Cardiac septum (tissue), 1 donor: ENCODE measurements around the gene LPP. TPM values are rescaled to one million over a fixed set of nuclear protein-coding genes. Genes with fewer than 3 reads are reported as not detected.
"Not testable (repeated sequence)": the region's sequence is repeated elsewhere in the genome, so short reads cannot be mapped to it uniquely, and the experiment has no call there.

Experiments used
- DNase-seq: peaks from one replicate; pipeline ENCODE4 v3.0.0-alpha.2; 2020; ENCODE audit warnings: low spot score
- intact Hi-C: fragments of 100-400 bp; cut with DNase I; formaldehyde crosslinking; loops from one replicate; pipeline ENCODE4 v1.14.0; 2022
- total RNA-seq: library from RNA; stranded (reverse); fragmentation: NEBNext Ultra II Directional; extraction: Animal tissue kit (Norgen Biotek cat#: 25700); gene quantifications from one replicate; pipeline ENCODE4 v1.2.1, GENCODE V29; 2021
- donor health status: DM: no; HTN: no; CAD: no.

Gene LPP
- total RNA-seq, 1 donor from 2014 or later: 145 TPM

GRCh38 chr3:188431553-188431952 lies 277.6 kb downstream of the LPP start:
- intact Hi-C loops: no loop called here
- no peak for DNase-seq

DNA sequence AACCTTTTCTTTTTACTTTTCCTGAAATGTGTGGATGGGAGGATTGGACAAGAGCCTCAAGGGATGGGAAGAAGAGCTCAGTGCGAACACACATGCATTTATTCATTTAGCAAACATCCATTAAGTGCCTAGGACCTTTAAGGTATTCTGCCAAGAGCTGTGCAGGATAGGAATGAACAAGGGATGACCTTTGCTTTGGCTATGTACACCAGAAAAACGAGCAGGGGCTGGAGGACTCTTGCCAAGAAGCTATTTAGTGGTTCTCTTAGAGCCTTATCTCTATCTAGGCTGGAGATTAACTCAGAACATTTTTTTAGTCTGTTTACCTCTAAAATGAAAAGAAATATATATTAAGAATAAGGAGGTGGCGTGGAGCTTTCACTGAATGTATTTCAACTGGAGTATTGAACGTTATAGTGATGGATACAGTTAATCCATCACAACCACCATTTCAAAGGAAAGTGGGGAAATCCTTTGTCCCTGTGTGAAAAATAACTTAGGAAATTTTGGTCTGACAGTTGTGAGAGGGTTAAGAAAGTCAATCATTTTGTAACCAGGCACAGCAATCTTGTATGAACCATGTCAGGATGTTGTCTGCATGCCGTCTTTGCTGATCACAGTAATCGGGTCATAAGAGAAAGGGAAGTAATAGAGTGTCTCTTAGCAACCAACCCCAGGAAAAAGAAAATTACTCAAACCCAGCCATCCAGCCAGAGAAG lies 279.0 kb downstream of the LPP start:
- intact Hi-C loops: no loop called here
- DNase-seq: no peak

DNA sequence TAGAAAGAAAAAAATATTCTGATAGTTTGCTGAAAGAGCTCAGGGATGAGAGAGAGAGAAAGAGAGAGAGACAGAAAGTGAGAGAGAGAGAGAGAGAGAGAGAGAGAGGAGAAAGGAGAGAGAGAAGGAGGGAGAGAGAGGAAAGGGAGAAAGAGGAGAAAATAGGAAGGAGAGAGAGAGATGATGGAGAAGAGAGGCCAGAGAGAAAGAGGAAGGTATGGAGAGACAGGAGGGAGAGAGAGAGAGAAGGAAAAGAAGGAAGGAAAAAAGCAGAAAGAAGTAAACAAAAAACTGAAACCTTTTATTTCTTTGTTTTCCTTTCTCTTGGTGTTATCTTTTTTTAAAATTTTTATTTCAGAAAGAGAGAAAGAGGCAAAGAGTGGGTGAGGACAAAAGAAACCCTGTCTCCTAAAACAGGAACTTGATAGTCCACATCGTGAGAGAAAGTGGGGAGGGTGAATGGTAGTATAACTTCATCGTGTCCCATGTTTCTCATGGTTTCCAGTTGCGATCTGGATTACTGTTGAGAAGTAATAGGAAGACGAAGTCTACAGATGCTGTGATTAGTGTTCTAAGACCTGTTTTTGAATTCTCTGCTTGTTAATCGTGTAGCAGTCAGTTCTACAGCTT lies 279.7 kb downstream of the LPP start:
- intact Hi-C loops: no loop called here
- no peak for DNase-seq

DNA sequence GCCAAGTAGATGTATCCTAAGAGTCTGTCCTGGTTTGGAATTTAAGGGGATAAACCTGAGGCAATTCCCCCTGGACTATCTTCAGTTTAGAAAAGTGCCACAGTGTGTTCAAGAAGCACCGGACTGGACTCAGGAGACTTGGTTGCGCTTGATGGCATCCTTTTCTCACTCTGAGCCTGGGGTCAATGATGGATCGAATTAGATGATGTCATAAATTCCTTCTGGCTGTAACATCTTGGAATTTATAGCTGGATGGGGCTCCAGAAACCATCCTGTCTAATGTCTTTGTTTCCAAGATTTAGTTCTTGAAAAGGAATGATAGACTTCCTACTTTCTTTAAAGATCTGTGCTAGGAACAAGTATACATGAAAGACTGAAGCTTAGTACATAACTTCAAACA lies 280.6 kb downstream of the LPP start:
- intact Hi-C loops: no loop called here

GRCh38 chr3:188435266-188435665 lies 281.3 kb downstream of the LPP start:
- intact Hi-C loops: loop anchor here (5.0 kb wide), 1 partner anchor 283 kb away; the partner anchor contains the start of gene LPP

More for the DNA sequence above, 280.6 kb downstream of the LPP start:
- DNase-seq: no peak

DNA sequence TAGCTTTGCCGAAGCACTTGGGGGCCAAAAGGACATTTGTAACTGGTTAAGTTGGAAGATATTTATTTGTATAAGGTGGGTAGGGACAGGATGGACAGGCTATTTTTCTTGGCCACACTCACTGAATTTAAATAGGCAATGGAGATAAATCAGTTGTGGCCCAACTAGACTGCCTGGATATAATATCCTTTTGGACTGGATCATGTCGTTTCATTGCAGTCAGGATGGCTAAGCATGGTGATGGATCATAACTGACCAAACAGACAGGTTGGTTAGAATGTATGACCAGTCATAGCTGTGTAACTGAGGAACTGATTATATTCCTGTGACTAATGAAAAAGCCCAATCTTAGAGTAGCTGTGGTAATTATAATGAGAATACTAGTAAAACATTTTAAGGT lies 284.0 kb downstream of the LPP start:
- no peak for DNase-seq
- intact Hi-C loops: loop anchor here (5.0 kb wide), 1 partner anchor 286 kb away; the partner anchor contains the start of gene LPP

More at GRCh38 chr3:188435266-188435665, 281.3 kb downstream of the LPP start:
- DNase-seq: no peak

DNA sequence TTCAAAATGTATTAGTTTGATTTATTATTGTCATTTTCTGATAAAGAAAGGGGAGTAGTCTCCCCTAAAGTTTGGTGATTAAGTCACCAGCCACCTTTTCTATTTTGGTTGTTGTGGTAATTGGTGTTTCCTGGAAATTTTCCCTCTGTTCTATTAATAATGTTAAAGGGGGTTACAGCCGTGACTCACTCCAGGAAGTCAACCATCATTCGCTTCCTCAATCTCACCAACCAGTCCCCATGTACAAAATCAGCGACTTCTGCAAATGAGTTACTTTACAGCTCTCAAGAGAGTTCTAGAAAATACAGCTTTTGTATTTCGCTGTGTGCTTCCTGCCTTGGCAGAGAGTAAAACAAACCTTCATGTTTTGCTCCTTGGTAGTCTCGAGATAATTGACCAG lies 285.1 kb downstream of the LPP start:
- intact Hi-C loops: loop anchor here (5.0 kb wide), 1 partner anchor 287 kb away; the partner anchor contains the start of gene LPP
- DNase-seq: no peak

GRCh38 chr3:188440340-188440972 lies 286.5 kb downstream of the LPP start:
- no peak for DNase-seq
- intact Hi-C loops: no loop called here

GRCh38 chr3:188442430-188442829 lies 288.5 kb downstream of the LPP start:
- intact Hi-C loops: no loop called here
- no peak for DNase-seq

- intact Hi-C loops, DNase-seq: not testable (repeated sequence)
These were observed 291.2 kb downstream of the LPP start for GRCh38 chr3:188445175-188445574.

- no peak for DNase-seq
- intact Hi-C loops: no loop called here
These were observed 292.1 kb downstream of the LPP start for GRCh38 chr3:188446014-188446413.

- no peak for DNase-seq
- intact Hi-C loops: no loop called here
These were observed 292.8 kb downstream of the LPP start for GRCh38 chr3:188446766-188447165.

- DNase-seq: no peak
- intact Hi-C loops: no loop called here
These were observed 294.9 kb downstream of the LPP start for GRCh38 chr3:188448813-188449212.

- intact Hi-C loops: no loop called here
These were observed 295.5 kb downstream of the LPP start for GRCh38 chr3:188449421-188449820.

DNA sequence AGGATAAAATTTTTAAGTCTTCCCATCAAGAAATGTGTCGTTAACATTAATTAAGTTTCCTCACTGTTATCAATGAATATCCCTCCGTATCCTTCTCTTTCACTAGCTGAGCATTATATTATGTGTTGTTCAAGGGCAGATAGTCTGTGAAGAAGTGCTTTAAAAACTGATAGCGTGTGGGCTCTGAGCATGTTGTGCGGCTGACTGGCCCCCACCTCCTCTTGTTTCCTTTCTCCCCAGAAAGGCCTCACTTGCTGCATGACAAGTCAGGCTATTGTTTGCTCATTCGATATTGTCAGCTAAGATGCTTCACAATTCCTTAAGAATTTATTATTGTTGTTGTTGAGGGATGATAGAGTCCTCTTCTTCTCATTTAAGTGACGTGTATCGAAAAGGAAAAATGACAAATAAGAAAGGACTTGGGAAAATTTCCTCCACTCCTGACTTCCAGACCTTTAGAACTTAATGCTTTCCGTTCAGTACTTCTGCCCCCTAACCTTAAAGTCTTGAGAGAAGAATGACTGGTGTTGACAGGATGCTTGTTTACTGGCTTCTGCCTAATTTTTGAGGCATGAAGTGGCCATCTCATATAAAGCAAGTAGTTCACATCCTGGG lies 298.3 kb downstream of the LPP start:
- no peak for DNase-seq
- intact Hi-C loops: no loop called here

More at GRCh38 chr3:188449421-188449820, 295.5 kb downstream of the LPP start:
- DNase-seq: no peak

- DNase-seq: no peak
- intact Hi-C loops: no loop called here
These were observed 299.8 kb downstream of the LPP start for GRCh38 chr3:188453431-188454384.

DNA sequence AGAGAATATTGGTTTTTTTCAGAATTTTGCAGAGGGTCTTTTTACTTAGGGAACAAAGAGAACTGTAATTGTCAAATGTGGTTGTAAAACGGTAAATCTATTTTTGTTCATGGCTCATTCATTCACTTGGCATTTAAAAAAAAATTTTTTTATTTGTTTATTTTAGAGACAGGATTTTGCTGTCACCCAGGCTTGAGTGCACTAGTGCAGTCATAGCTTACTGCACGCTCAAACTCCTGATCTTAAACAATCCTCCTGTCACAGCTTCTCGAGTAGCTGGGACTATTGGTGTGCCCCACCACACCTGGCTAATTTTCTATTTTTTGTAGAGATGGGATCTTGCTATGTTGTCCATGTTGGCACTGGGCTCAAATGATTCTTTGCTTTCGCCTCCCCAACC lies 301.8 kb downstream of the LPP start:
- DNase-seq: no peak
- intact Hi-C loops: no loop called here

- intact Hi-C loops: no loop called here
- DNase-seq: no peak
These were observed 304.8 kb downstream of the LPP start for GRCh38 chr3:188458756-188459155.

GRCh38 chr3:188465311-188465710 lies 311.4 kb downstream of the LPP start:
- no peak for DNase-seq
- intact Hi-C loops: no loop called here
